ENCODE results near the gene TOX2. TPM values are rescaled to one million over a fixed set of nuclear protein-coding genes. Genes with fewer than 3 reads are reported as not detected.

TOX2 gene
- total RNA-seq, 1 experiment from 2014 or later = 1.8 TPM

DNA sequence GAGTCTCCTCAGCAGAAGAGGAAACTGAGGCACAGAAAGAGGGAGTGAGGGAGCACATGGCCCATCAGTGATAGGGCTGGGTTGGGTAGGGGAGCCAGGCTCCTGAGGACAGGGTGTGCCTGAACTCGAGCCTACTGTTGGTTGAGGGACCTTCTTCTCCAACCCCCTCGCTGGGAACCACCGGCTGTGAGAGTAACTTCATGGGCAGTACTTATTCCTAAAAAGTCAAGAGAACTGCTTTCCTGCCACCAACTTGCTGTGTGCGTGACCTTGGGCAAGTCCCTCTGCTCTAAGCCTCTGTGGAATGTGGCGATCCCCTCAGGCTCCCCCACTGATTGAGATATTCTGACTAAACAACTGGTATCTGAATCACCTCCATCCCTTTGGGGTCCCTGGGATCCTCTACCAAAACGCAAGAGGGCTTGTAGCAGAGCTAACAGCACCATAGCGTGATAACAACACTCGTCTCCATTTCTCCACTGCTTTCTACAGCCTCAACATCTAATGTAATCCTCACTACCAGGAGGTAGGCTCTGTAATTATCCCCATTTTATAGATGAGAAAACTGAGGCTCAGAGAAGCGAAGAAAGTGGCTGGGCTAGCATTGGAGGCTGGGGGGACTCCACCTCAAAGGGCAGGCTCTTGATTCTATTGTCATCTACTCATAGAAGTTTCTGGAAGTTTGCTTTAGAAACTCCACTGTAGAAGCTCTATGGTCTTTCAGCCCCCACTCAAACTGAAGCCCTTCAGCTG is 196.3 kb downstream of the TOX2 start:
- Histone ChIP-seq H3K9me2 (replicated peaks; ENCODE audit: low read length) (no peaks in the 10 kb centered on the region), H3K79me2 (ENCODE audit: low read length) (no peaks in the 10 kb centered on the region), H3K36me3 (ENCODE audit: low read depth, low read length) (no peaks in the 10 kb centered on the region), H3K27ac (ENCODE audit: low read length) (no peak overlapping the region), H3K4me3 (ENCODE audit: low read length) (no peak overlapping the region), H3F3A (ENCODE audit: low read length, unreplicated experiment) (no peaks in the 10 kb centered on the region), H3K4me2 (ENCODE audit: low read length) (no peak overlapping the region), H3K4me1 (ENCODE audit: insufficient read depth, low read length) (no peaks in the 10 kb centered on the region), H3K9ac (ENCODE audit: low read length) (no peak overlapping the region), H4K20me1 (ENCODE audit: low read length) (no peaks in the 10 kb centered on the region), H3K27me3 (ENCODE audit: low read length) (no peaks in the 10 kb centered on the region), H2AFZ (ENCODE audit: low read length) (no peak overlapping the region), H3K9me3 (ENCODE audit: low read length) (peaks cover 7% of the 10 kb centered on the region)
- no peak for TF ChIP-seq EZH2 (IDR thresholded peaks at IDR 0.05; ENCODE audit: low read length, unreplicated experiment)
- TF ChIP-seq, protein P1, sequence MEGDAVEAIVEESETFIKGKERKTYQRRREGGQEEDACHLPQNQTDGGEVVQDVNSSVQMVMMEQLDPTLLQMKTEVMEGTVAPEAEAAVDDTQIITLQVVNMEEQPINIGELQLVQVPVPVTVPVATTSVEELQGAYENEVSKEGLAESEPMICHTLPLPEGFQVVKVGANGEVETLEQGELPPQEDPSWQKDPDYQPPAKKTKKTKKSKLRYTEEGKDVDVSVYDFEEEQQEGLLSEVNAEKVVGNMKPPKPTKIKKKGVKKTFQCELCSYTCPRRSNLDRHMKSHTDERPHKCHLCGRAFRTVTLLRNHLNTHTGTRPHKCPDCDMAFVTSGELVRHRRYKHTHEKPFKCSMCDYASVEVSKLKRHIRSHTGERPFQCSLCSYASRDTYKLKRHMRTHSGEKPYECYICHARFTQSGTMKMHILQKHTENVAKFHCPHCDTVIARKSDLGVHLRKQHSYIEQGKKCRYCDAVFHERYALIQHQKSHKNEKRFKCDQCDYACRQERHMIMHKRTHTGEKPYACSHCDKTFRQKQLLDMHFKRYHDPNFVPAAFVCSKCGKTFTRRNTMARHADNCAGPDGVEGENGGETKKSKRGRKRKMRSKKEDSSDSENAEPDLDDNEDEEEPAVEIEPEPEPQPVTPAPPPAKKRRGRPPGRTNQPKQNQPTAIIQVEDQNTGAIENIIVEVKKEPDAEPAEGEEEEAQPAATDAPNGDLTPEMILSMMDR (conservative IDR thresholded peaks at IDR 0.05; ENCODE audit: low read depth, low read length) = no peak
- no peak for TF ChIP-seq EZH2phosphoT487 (IDR thresholded peaks at IDR 0.05; ENCODE audit: borderline replicate concordance, low read length)
- ChIA-PET CTCF (no interaction called here), POLR2A (ENCODE audit: unreplicated experiment) (no interaction called here)
- ATAC-seq (no peak), DNase-seq (no peak)
- intact Hi-C loops (cut with micrococcal nuclease) = loop anchor here (10.0 kb wide), 1 partner anchor 204 kb away; the partner anchor contains the start of gene FITM2
- no TSS peak for BruUV-seq (replicated peaks)

DNA sequence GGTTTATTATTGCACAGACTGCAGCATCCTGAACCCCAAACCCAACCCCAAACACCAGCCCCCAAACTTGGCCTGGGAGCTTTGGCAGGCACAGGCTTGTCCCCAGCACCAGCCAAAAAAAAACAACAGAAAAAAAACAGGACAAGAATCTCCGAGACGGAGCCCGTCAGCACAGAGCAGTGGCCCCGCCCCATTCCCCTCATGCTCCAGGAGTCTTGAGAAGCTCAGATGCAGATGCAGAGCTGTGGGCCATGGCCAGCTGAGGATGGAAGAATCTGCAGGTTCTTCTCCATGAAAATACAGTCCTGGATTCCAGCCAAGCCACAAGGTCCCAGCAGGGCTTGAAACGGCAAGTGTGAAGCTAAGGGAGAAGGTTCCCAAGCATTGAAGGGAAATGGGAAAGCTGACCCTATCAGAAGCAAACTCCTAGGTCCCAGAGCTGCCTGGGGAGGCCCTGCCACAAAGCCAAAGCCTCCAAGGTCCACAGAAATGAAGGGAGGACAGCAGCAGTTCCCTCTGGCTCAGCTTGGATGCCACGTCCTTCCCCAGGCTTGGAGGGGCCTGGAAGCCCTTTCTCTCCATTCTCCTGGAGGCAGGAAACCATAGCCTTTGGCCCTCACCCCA is 197.2 kb downstream of the TOX2 start:
- TF ChIP-seq EZH2phosphoT487 (IDR thresholded peaks at IDR 0.05; ENCODE audit: borderline replicate concordance, low read length) = no peak
- TF ChIP-seq, protein P1 (conservative IDR thresholded peaks at IDR 0.05; ENCODE audit: low read depth, low read length) = no peak
- no peak for TF ChIP-seq EZH2 (IDR thresholded peaks at IDR 0.05; ENCODE audit: low read length, unreplicated experiment)
- peak; percentile 21 for DNase-seq
- Histone ChIP-seq H3K4me3 (ENCODE audit: low read length) (no peak overlapping the region), H3K9me2 (replicated peaks; ENCODE audit: low read length) (no peaks in the 10 kb centered on the region), H3K4me1 (ENCODE audit: insufficient read depth, low read length) (peaks cover 4% of the 10 kb centered on the region; the same call in 1 of the 2 replicates), H3K4me2 (ENCODE audit: low read length) (no peak overlapping the region), H4K20me1 (ENCODE audit: low read length) (no peaks in the 10 kb centered on the region), H3K27me3 (ENCODE audit: low read length) (no peaks in the 10 kb centered on the region), H3K27ac (ENCODE audit: low read length) (no peak overlapping the region), H3K9me3 (ENCODE audit: low read length) (peaks cover 7% of the 10 kb centered on the region), H3F3A (ENCODE audit: low read length, unreplicated experiment) (no peaks in the 10 kb centered on the region), H3K79me2 (ENCODE audit: low read length) (no peaks in the 10 kb centered on the region), H3K36me3 (ENCODE audit: low read depth, low read length) (no peaks in the 10 kb centered on the region), H2AFZ (ENCODE audit: low read length) (no peak overlapping the region), H3K9ac (ENCODE audit: low read length) (no peak overlapping the region)
- no TSS peak for BruUV-seq (replicated peaks)
- intact Hi-C loops (cut with micrococcal nuclease) = loop anchor here (10.0 kb wide), 1 partner anchor 203 kb away; the partner anchor contains the start of gene FITM2
- no peak for ATAC-seq
- CTCF ChIA-PET = no interaction called here
- POLR2A ChIA-PET (ENCODE audit: unreplicated experiment) = no interaction called here

GRCh38 chr20:44112456-44112855 is 197.8 kb downstream of the TOX2 start:
- Histone ChIP-seq H3K36me3 (ENCODE audit: low read depth, low read length) (no peaks in the 10 kb centered on the region), H3K79me2 (ENCODE audit: low read length) (no peaks in the 10 kb centered on the region), H3K9me2 (replicated peaks; ENCODE audit: low read length) (no peaks in the 10 kb centered on the region), H2AFZ (ENCODE audit: low read length) (no peak overlapping the region), H3K9me3 (ENCODE audit: low read length) (peaks cover 7% of the 10 kb centered on the region), H3K4me1 (ENCODE audit: insufficient read depth, low read length) (peaks cover 9% of the 10 kb centered on the region; the same call in 1 of the 2 replicates), H3K27me3 (ENCODE audit: low read length) (no peaks in the 10 kb centered on the region), H3K9ac (ENCODE audit: low read length) (no peak overlapping the region), H3K4me3 (ENCODE audit: low read length) (no peak overlapping the region), H4K20me1 (ENCODE audit: low read length) (no peaks in the 10 kb centered on the region), H3F3A (ENCODE audit: low read length, unreplicated experiment) (no peaks in the 10 kb centered on the region), H3K4me2 (ENCODE audit: low read length) (no peak overlapping the region), H3K27ac (ENCODE audit: low read length) (no peak overlapping the region)
- intact Hi-C loops (cut with micrococcal nuclease) = loop anchor here (10.0 kb wide), 1 partner anchor 202 kb away; the partner anchor contains the start of gene FITM2
- no peak for TF ChIP-seq EZH2 (IDR thresholded peaks at IDR 0.05; ENCODE audit: low read length, unreplicated experiment)
- TF ChIP-seq, protein P1 (conservative IDR thresholded peaks at IDR 0.05; ENCODE audit: low read depth, low read length) = no peak
- TF ChIP-seq EZH2phosphoT487 (IDR thresholded peaks at IDR 0.05; ENCODE audit: borderline replicate concordance, low read length) = no peak
- DNase-seq (no peak), ATAC-seq (no peak)
- POLR2A ChIA-PET (ENCODE audit: unreplicated experiment) = no interaction called here
- CTCF ChIA-PET = no interaction called here
- no TSS peak for BruUV-seq (replicated peaks)

All from PC-3 (cell line).